Measurements from ENCODE around the gene GNAI1.

Gene GNAI1

GRCh38 chr7:80140388-80140787 is 5.8 kb downstream of the GNAI1 start:
- Histone ChIP-seq H3K9me3 (replicated peaks; ENCODE audit: insufficient read depth, low read length) (no peaks in the 10 kb centered on the region), H3K4me3 (ENCODE audit: low read length) (no peak overlapping the region), H3K36me3 (replicated peaks; ENCODE audit: insufficient read depth, low read length) (no peaks in the 10 kb centered on the region), H3K9me2 (replicated peaks; ENCODE audit: insufficient read depth, low read length) (no peaks in the 10 kb centered on the region), H3K4me2 (ENCODE audit: low read depth, low read length) (no peak overlapping the region), H3K27ac (ENCODE audit: low read length) (no peak overlapping the region), H3K27me3 (replicated peaks; ENCODE audit: insufficient read depth, low read length) (no peaks in the 10 kb centered on the region; the same call in 1 of the 2 replicates), H2AFZ (ENCODE audit: low read length) (no peak overlapping the region), H3K9ac (ENCODE audit: low read length) (no peak overlapping the region), H3K4me1 (ENCODE audit: low read length) (peaks cover 4% of the 10 kb centered on the region), H3F3A (ENCODE audit: insufficient read depth, low read length) (peaks cover under 1% of the 10 kb centered on the region; the same call in 1 of the 2 replicates), H4K20me1 (ENCODE audit: insufficient read depth, low read length) (no peaks in the 10 kb centered on the region; the same call in none of the 2 replicates), H3K79me2 (ENCODE audit: low read length) (peaks cover 92% of the 10 kb centered on the region)
- DNase-seq: no peak
- TF ChIP-seq EZH2 (optimal IDR thresholded peaks at IDR 0.05; ENCODE audit: low read depth, low read length): no peak
- no peak for TF ChIP-seq EZH2phosphoT487 (IDR thresholded peaks at IDR 0.05; ENCODE audit: low read length)
- TF ChIP-seq CTCF (IDR thresholded peaks at IDR 0.05; ENCODE audit: low read length): no peak

- no peaks in the 10 kb centered on the region for H3K9me3 ChIP-seq (replicated peaks; ENCODE audit: insufficient read depth, low read length)
- DNase-seq: no peak
- no peak overlapping the region for H3K27ac ChIP-seq (ENCODE audit: low read length)
- H3K36me3 ChIP-seq (replicated peaks; ENCODE audit: insufficient read depth, low read length): no peaks in the 10 kb centered on the region
- no peak overlapping the region for H3K4me2 ChIP-seq (ENCODE audit: low read depth, low read length)
- H3K9ac ChIP-seq (ENCODE audit: low read length): no peak overlapping the region
- H3K27me3 ChIP-seq (replicated peaks; ENCODE audit: insufficient read depth, low read length): no peaks in the 10 kb centered on the region; the same call in 1 of the 2 replicates
- no peak for TF ChIP-seq CTCF (IDR thresholded peaks at IDR 0.05; ENCODE audit: low read length)
- TF ChIP-seq EZH2phosphoT487 (IDR thresholded peaks at IDR 0.05; ENCODE audit: low read length): no peak
- TF ChIP-seq EZH2 (optimal IDR thresholded peaks at IDR 0.05; ENCODE audit: low read depth, low read length): no peak
- H3F3A ChIP-seq (ENCODE audit: insufficient read depth, low read length): no peaks in the 10 kb centered on the region; the same call in 1 of the 2 replicates
- peaks cover 94% of the 10 kb centered on the region for H3K79me2 ChIP-seq (ENCODE audit: low read length)
- peaks cover 9% of the 10 kb centered on the region for H4K20me1 ChIP-seq (ENCODE audit: insufficient read depth, low read length)
- no peak overlapping the region for H3K4me3 ChIP-seq (ENCODE audit: low read length)
- H2AFZ ChIP-seq (ENCODE audit: low read length): no peak overlapping the region
- no peaks in the 10 kb centered on the region for H3K9me2 ChIP-seq (replicated peaks; ENCODE audit: insufficient read depth, low read length)
- peaks cover 4% of the 10 kb centered on the region for H3K4me1 ChIP-seq (ENCODE audit: low read length)
Measured at GRCh38 chr7:80141376-80141775, 6.7 kb downstream of the GNAI1 start.

- no peak overlapping the region for H2AFZ ChIP-seq (ENCODE audit: low read length)
- no peaks in the 10 kb centered on the region; the same call in 1 of the 2 replicates for H3F3A ChIP-seq (ENCODE audit: insufficient read depth, low read length)
- H3K27ac ChIP-seq (ENCODE audit: low read length): no peak overlapping the region
- H3K79me2 ChIP-seq (ENCODE audit: low read length): peaks cover 95% of the 10 kb centered on the region
- H3K36me3 ChIP-seq (replicated peaks; ENCODE audit: insufficient read depth, low read length): no peaks in the 10 kb centered on the region
- no peaks in the 10 kb centered on the region for H3K9me2 ChIP-seq (replicated peaks; ENCODE audit: insufficient read depth, low read length)
- H3K27me3 ChIP-seq (replicated peaks; ENCODE audit: insufficient read depth, low read length): no peaks in the 10 kb centered on the region
- no peak for DNase-seq
- no peak overlapping the region for H3K4me3 ChIP-seq (ENCODE audit: low read length)
- H3K9me3 ChIP-seq (replicated peaks; ENCODE audit: insufficient read depth, low read length): no peaks in the 10 kb centered on the region
- H3K4me2 ChIP-seq (ENCODE audit: low read depth, low read length): no peak overlapping the region
- no peaks in the 10 kb centered on the region for H3K4me1 ChIP-seq (ENCODE audit: low read length)
- no peak for TF ChIP-seq EZH2phosphoT487 (IDR thresholded peaks at IDR 0.05; ENCODE audit: low read length)
- no peak for TF ChIP-seq CTCF (IDR thresholded peaks at IDR 0.05; ENCODE audit: low read length)
- TF ChIP-seq EZH2 (optimal IDR thresholded peaks at IDR 0.05; ENCODE audit: low read depth, low read length): no peak
- no peak overlapping the region for H3K9ac ChIP-seq (ENCODE audit: low read length)
- peaks cover 12% of the 10 kb centered on the region; the same call in 1 of the 2 replicates for H4K20me1 ChIP-seq (ENCODE audit: insufficient read depth, low read length)
Measured at GRCh38 chr7:80142853-80143580, 8.4 kb downstream of the GNAI1 start.
